Subcutaneous preadipocyte (primary cell): Measurements from ENCODE around the gene MC5R. TPM values are rescaled to one million over a fixed set of nuclear protein-coding genes. Genes with fewer than 3 reads are reported as not detected.

Experiments
- total RNA-seq: library from RNA; depleted of rRNA; stranded (reverse); fragments of >200 nt; gene quantifications from 2 replicates; pipeline ENCODE4 v1.2.3, GENCODE V29; 2012

The MC5R gene
- total RNA-seq = not detected in 2 replicates

GRCh38 chr18:13823707-13824395 is at the start of gene MC5R:
TSS of gene MC5R (plus strand) at chr18:13824149. CDS start at chr18:13825766, 1,617 bp downstream.

Other genes with a start within 250 kb of the MC5R start
- gene FAM210A, start 97.6 kb upstream of the MC5R start, total RNA-seq = 17.6 and 28.2 TPM in 2 replicates
- 18.4 and 20.7 TPM in 2 replicates for gene RNMT, start 97.5 kb upstream of the MC5R start, total RNA-seq
- not detected in 2 replicates for gene MC2R, start 91.4 kb downstream of the MC5R start, total RNA-seq